HCT116 (cell line): ENCODE measurements around the gene EZH1. TPM values are rescaled to one million over a fixed set of nuclear protein-coding genes. Genes with fewer than 3 reads are reported as not detected.
A peak's percentile ranks its signal among the peaks of the same experiment; 100 is the strongest.

Source experiments
- ATAC-seq: fragments of 200-7000 bp; cut with Tn5 transposase; 2 replicates; pipeline ENCODE4 v1.9.1; 2020; ENCODE audit warnings: mild to moderate bottlenecking, moderate library complexity
- BruUV-seq: library from RNA; stranded (reverse); fragments of 400-500 nt; replicated peaks from 2 replicates; lab custom pipeline; 2021; lab: Mats Ljungman, UMichigan
- CTCF ChIA-PET: fragments of 300-600 bp; sonication (Branson Sonifier 250); formaldehyde crosslinking; loops from one replicate; lab custom pipeline; 2021; ENCODE audit warnings: antibody characterized with exemption; lab: Charles Lee
- POLR2A ChIA-PET: fragments of 300-600, 350-600 bp; sonication (Branson Sonifier 250); formaldehyde crosslinking; loops from one replicate; lab custom pipeline; 2021; ENCODE audit warnings: antibody characterized with exemption; lab: Charles Lee
- RAD21 ChIA-PET, 2 experiments: fragments of 300-600 bp; sonication (Branson Sonifier 250); formaldehyde crosslinking; loops; one replicate each; lab custom pipeline; 2023; ENCODE audit warnings: low total read pairs in 2 of 2; ENCODE audit not compliant: uncharacterized antibody in 2 of 2, unreplicated experiment in 2 of 2, low non-redundant PET in 1 of 2; lab: Charles Lee
- DNase-seq: peaks from one replicate; pipeline ENCODE4 v3.0.0-alpha.2; 2010; ENCODE audit warnings: low read depth, low spot score
- H2AFZ ChIP-seq: fragments of 200-600 bp; shearing (Covaris generic), sonication (generic); 2 replicates; pipeline ENCODE4 v1.6.1; 2017; ENCODE audit warnings: low read depth, mixed run types, mixed read lengths, antibody characterized with exemption, low read length; ENCODE audit not compliant: poor library complexity, severe bottlenecking
- H3K27ac ChIP-seq: 2 replicates; pipeline ENCODE4 v1.5.1; 2012; ENCODE audit warnings: low read depth, low read length
- H3K27me3 ChIP-seq: fragments of 200-600 bp; sonication (generic); 2 replicates; pipeline ENCODE4 v1.6.1; 2016; ENCODE audit warnings: mixed run types, low read length, mixed read lengths; ENCODE audit not compliant: insufficient read depth
- H3K36me3 ChIP-seq, 2 experiments: fragments of 200-500 bp in 1 of 2; fragments of 200-600 bp in 1 of 2; sonication (Bioruptor generic) in 1 of 2; sonication (generic) in 1 of 2; 2 replicates each; pipeline versions ENCODE4 v1.5.1 to v1.6.1; 2014 to 2016; ENCODE audit warnings: low read length in 2 of 2, inconsistent platforms in 1 of 2, mixed read lengths in 1 of 2, mixed run types in 1 of 2; ENCODE audit not compliant: insufficient read depth in 2 of 2, control insufficient read depth in 1 of 2
- H3K4me1 ChIP-seq, 2 experiments: fragments of 200-600 bp in 1 of 2; sonication (generic) in 1 of 2; 2 replicates each; pipeline versions ENCODE4 v1.5.1 to v1.6.1; 2012 to 2017; ENCODE audit warnings: low read length in 2 of 2, inconsistent platforms in 1 of 2, mild to moderate bottlenecking in 1 of 2, mixed read lengths in 1 of 2, mixed run types in 1 of 2, moderate library complexity in 1 of 2; ENCODE audit not compliant: insufficient read depth in 2 of 2, control insufficient read depth in 1 of 2
- H3K4me2 ChIP-seq: fragments of 200-600 bp; sonication (generic); 2 replicates; pipeline ENCODE4 v1.6.1; 2017; ENCODE audit warnings: mixed run types, low read length, mixed read lengths
- H3K4me3 ChIP-seq, 2 experiments: fragments of 200-600 bp in 1 of 2; sonication (generic) in 1 of 2; replicated peaks in 1 of 2; 2 replicates each; pipeline ENCODE4 v1.5.1; 2011 to 2016; ENCODE audit warnings: low read length in 2 of 2, control low read depth in 1 of 2, low read depth in 1 of 2, mild to moderate bottlenecking in 1 of 2, mixed read lengths in 1 of 2, mixed run types in 1 of 2
- H3K79me2 ChIP-seq: fragments of 200-600 bp; sonication (generic); 2 replicates; pipeline ENCODE4 v1.6.1; 2017; ENCODE audit warnings: mild to moderate bottlenecking, mixed run types, low read length, moderate library complexity, mixed read lengths; ENCODE audit not compliant: insufficient read depth
- H3K9ac ChIP-seq: fragments of 200-600 bp; sonication (generic); 2 replicates; pipeline ENCODE4 v1.6.1; 2016; ENCODE audit warnings: low read length, mixed read lengths
- H3K9me2 ChIP-seq: fragments of 200-600 bp; sonication (generic), shearing (Covaris generic); 2 replicates; pipeline ENCODE4 v1.6.1; 2017; ENCODE audit warnings: mixed run types, mild to moderate bottlenecking, moderate library complexity; ENCODE audit not compliant: insufficient read depth
- H3K9me3 ChIP-seq, 2 experiments: fragments of 200-500 bp in 1 of 2; fragments of 200-600 bp in 1 of 2; sonication (Bioruptor generic) in 1 of 2; sonication (generic) in 1 of 2; 2 replicates each; pipeline ENCODE4 v1.6.1; 2014 to 2017; ENCODE audit warnings: low read length in 2 of 2, mixed read lengths in 2 of 2, inconsistent platforms in 1 of 2, low read depth in 1 of 2, mild to moderate bottlenecking in 1 of 2, mixed run types in 1 of 2, moderate library complexity in 1 of 2; ENCODE audit not compliant: control insufficient read depth in 1 of 2, insufficient read depth in 1 of 2
- H4K20me1 ChIP-seq: fragments of 200-600 bp; sonication (generic), shearing (Covaris generic); 2 replicates; pipeline ENCODE4 v1.6.1; 2017; ENCODE audit warnings: mixed run types, mild to moderate bottlenecking, moderate library complexity; ENCODE audit not compliant: insufficient read depth
- CEBPB ChIP-seq: IDR thresholded peaks from 2 replicates; pipeline ENCODE4 v1.6.1; 2012; ENCODE audit warnings: low read depth
- EGR1 ChIP-seq: IDR thresholded peaks from 2 replicates; pipeline ENCODE4 v1.6.1; 2012; ENCODE audit warnings: low read depth
- ELF1 ChIP-seq: IDR thresholded peaks from 2 replicates; pipeline ENCODE4 v1.6.1; 2012; ENCODE audit warnings: low read depth, borderline replicate concordance
- FOSL1 ChIP-seq: IDR thresholded peaks from 2 replicates; pipeline ENCODE4 v1.6.1; 2012; ENCODE audit warnings: low read depth
- MAX ChIP-seq: IDR thresholded peaks from 2 replicates; pipeline ENCODE4 v1.6.1; 2012
- RAD21 ChIP-seq: IDR thresholded peaks from 2 replicates; pipeline ENCODE4 v1.6.1; 2012; ENCODE audit warnings: low read depth, mild to moderate bottlenecking
- SP1 ChIP-seq: IDR thresholded peaks from 2 replicates; pipeline ENCODE4 v1.6.1; 2012; ENCODE audit warnings: low read depth
- SRF ChIP-seq: IDR thresholded peaks from 2 replicates; pipeline ENCODE4 v1.6.1; 2012; ENCODE audit warnings: low read depth
- TCF7L2 ChIP-seq: IDR thresholded peaks from 2 replicates; pipeline ENCODE4 v1.7.0; 2011; ENCODE audit warnings: borderline replicate concordance, inconsistent platforms; ENCODE audit not compliant: insufficient read depth, insufficient read length; ENCODE audit errors: extremely low read depth
- intact Hi-C: fragments of 100-400 bp; cut with micrococcal nuclease; formaldehyde crosslinking; loops from 2 replicates; pipeline ENCODE4 v1.10.0; 2022
- total RNA-seq: library from RNA; stranded (reverse); gene quantifications from one replicate; pipeline ENCODE4 v1.2.1, GENCODE V29; 2021; ENCODE audit not compliant: unreplicated experiment
- TF ChIP-seq, protein P1 (sequence below), 3 experiments: fragments of 200-600 bp in 1 of 3; sonication (generic) in 1 of 3; IDR thresholded peaks in 2 of 3; conservative IDR thresholded peaks in 1 of 3; 2 replicates each; pipeline ENCODE4 v1.5.1; 2012 to 2017; ENCODE audit warnings: low read depth in 2 of 3, low read length in 2 of 3, antibody characterized with exemption in 1 of 3, borderline replicate concordance in 1 of 3, control low read depth in 1 of 3, mild to moderate bottlenecking in 1 of 3, mixed read lengths in 1 of 3, mixed run types in 1 of 3, moderate library complexity in 1 of 3; ENCODE audit not compliant: insufficient read depth in 1 of 3
- TF ChIP-seq, protein P2 (sequence below): IDR thresholded peaks from 2 replicates; pipeline ENCODE4 v1.6.1; 2012

EZH1 gene
- total RNA-seq, 1 experiment from 2014 or later = 29.3 TPM

- ATAC-seq (peak; percentile 48; the same call in 1 of the 2 replicates), DNase-seq (no peak)
- intact Hi-C loops = no loop called here
- Histone ChIP-seq H3K4me1 (peaks cover 3 to 20% of the 10 kb centered on the region in 2 experiments; a peak in 3 of 4 replicates), H3K9me2 (no peaks in the 10 kb centered on the region), H3K36me3 (peaks cover 10 to 11% of the 10 kb centered on the region in 2 experiments; a peak in 3 of 4 replicates), H3K9ac (peak overlapping the region; percentile 38), H3K27ac (no peak overlapping the region), H4K20me1 (no peaks in the 10 kb centered on the region), H3K79me2 (no peaks in the 10 kb centered on the region), H3K9me3 (no peaks in the 10 kb centered on the region), H3K27me3 (no peaks in the 10 kb centered on the region), H2AFZ (no peak overlapping the region), H3K4me3 (peak overlapping the region in 1 of 2 experiments; percentile 30; a peak in 1 of 4 replicates), H3K4me2 (peak overlapping the region; percentile 59)
- RAD21 ChIA-PET = no interaction called here
- TF ChIP-seq EGR1 (no peak), SP1 (peak; percentile 37; the same call in 1 of the 2 replicates), CEBPB (no peak), ELF1 (no peak), FOSL1 (0 out of 2 replicates have a peak, but pooled peaks have one; percentile 19), RAD21 (no peak), SRF (no peak)
- CTCF ChIA-PET = no interaction called here
- BruUV-seq = no TSS peak
- POLR2A ChIA-PET = no interaction called here
These were observed 38.4 kb upstream of the EZH1 start for GRCh38 chr17:42783062-42783790.

DNA sequence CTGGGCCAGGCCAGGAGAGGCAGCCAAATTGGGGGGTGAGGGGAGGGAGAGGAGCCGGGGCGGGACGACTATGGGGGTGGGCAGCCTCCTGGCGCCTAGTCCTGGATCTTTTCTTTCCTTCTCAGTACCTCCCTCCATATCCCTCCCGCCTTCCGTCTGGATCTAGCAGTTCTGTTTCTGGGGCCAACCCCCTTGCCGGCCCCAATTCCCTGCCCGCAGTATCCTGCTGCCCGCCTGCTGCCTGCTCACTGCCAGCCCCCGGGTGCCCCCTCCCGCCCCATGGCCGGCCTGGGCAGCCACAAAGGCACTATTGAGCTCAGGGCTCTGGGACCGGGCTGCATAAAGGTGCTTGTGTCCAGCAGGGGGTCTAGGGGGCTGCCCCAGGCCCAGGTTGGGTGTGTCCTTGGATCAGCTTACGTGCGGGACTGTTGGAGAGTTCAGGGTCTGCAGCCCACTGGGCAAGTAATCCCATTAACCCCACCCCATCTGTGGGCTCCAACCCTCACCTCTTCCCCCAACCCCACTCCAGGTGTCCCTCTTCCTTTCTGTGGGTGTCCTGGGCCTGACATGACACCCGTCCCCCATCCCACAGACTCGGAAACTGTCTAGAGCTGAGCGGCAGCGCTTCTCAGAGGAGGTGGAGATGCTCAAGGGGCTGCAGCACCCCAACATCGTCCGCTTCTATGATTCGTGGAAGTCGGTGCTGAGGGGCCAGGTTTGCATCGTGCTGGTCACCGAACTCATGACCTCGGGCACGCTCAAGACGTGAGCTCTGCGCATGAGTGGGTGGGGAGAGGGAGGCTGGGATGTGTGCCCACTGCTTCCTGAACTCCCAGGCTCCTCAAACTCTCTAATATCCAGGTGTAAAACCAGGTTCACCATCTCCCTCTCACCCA, 37.6 kb upstream of the EZH1 start:
- Histone ChIP-seq H3K79me2 (no peaks in the 10 kb centered on the region), H4K20me1 (no peaks in the 10 kb centered on the region), H3K4me3 (no peak overlapping the region), H3K36me3 (peaks cover 10 to 15% of the 10 kb centered on the region in 2 experiments; a peak in 3 of 4 replicates), H2AFZ (no peak overlapping the region), H3K4me1 (peaks cover 3 to 20% of the 10 kb centered on the region in 2 experiments; a peak in 3 of 4 replicates), H3K27ac (no peak overlapping the region), H3K27me3 (no peaks in the 10 kb centered on the region), H3K9me3 (no peaks in the 10 kb centered on the region), H3K4me2 (peak overlapping the region; percentile 59), H3K9ac (peak overlapping the region; percentile 38; the same call in 1 of the 2 replicates), H3K9me2 (no peaks in the 10 kb centered on the region)
- RAD21 ChIA-PET = no interaction called here
- BruUV-seq = no TSS peak
- no peak for DNase-seq
- ATAC-seq = no peak
- POLR2A ChIA-PET = no interaction called here
- intact Hi-C loops = no loop called here
- CTCF ChIA-PET = no interaction called here
- TF ChIP-seq, protein P1, sequence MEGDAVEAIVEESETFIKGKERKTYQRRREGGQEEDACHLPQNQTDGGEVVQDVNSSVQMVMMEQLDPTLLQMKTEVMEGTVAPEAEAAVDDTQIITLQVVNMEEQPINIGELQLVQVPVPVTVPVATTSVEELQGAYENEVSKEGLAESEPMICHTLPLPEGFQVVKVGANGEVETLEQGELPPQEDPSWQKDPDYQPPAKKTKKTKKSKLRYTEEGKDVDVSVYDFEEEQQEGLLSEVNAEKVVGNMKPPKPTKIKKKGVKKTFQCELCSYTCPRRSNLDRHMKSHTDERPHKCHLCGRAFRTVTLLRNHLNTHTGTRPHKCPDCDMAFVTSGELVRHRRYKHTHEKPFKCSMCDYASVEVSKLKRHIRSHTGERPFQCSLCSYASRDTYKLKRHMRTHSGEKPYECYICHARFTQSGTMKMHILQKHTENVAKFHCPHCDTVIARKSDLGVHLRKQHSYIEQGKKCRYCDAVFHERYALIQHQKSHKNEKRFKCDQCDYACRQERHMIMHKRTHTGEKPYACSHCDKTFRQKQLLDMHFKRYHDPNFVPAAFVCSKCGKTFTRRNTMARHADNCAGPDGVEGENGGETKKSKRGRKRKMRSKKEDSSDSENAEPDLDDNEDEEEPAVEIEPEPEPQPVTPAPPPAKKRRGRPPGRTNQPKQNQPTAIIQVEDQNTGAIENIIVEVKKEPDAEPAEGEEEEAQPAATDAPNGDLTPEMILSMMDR (IDR thresholded peaks at IDR 0.05 in 2 of 3, conservative IDR thresholded peaks at IDR 0.05 in 1 of 3; ENCODE audit: borderline replicate concordance in 1 of 3, insufficient read depth in 1 of 3, low read depth in 2 of 3, low read length in 2 of 3) = no peak
- no peak for TF ChIP-seq SRF
- TF ChIP-seq, protein P2, sequence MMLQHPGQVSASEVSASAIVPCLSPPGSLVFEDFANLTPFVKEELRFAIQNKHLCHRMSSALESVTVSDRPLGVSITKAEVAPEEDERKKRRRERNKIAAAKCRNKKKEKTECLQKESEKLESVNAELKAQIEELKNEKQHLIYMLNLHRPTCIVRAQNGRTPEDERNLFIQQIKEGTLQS = no peak
- TF ChIP-seq MAX = no peak
- no peak for TF ChIP-seq TCF7L2
